Right kidney (tissue), 9 donors: ENCODE data around the gene PAPLN.
"Not testable (repeated sequence)": the region's sequence is repeated elsewhere in the genome, so short reads cannot be mapped to it uniquely, and the experiment has no call there.

Experiments
- DNase-seq: peaks from one replicate; pipeline ENCODE4 v3.0.0-alpha.2; 2016
- long read RNA-seq, 8 donors: transcript quantifications; one replicate each; lab custom pipeline, GENCODE V29; 2026

PAPLN gene, protein sequence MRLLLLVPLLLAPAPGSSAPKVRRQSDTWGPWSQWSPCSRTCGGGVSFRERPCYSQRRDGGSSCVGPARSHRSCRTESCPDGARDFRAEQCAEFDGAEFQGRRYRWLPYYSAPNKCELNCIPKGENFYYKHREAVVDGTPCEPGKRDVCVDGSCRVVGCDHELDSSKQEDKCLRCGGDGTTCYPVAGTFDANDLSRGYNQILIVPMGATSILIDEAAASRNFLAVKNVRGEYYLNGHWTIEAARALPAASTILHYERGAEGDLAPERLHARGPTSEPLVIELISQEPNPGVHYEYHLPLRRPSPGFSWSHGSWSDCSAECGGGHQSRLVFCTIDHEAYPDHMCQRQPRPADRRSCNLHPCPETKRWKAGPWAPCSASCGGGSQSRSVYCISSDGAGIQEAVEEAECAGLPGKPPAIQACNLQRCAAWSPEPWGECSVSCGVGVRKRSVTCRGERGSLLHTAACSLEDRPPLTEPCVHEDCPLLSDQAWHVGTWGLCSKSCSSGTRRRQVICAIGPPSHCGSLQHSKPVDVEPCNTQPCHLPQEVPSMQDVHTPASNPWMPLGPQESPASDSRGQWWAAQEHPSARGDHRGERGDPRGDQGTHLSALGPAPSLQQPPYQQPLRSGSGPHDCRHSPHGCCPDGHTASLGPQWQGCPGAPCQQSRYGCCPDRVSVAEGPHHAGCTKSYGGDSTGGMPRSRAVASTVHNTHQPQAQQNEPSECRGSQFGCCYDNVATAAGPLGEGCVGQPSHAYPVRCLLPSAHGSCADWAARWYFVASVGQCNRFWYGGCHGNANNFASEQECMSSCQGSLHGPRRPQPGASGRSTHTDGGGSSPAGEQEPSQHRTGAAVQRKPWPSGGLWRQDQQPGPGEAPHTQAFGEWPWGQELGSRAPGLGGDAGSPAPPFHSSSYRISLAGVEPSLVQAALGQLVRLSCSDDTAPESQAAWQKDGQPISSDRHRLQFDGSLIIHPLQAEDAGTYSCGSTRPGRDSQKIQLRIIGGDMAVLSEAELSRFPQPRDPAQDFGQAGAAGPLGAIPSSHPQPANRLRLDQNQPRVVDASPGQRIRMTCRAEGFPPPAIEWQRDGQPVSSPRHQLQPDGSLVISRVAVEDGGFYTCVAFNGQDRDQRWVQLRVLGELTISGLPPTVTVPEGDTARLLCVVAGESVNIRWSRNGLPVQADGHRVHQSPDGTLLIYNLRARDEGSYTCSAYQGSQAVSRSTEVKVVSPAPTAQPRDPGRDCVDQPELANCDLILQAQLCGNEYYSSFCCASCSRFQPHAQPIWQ
- long read RNA-seq, donor 1, partial matches to known transcripts: 0 of 9 reads
- long read RNA-seq, donor 1, other reads (novel, unspliced or antisense): 7 of 9 reads
- long read RNA-seq, donor 2, partial matches to known transcripts: 12 of 18 reads
- long read RNA-seq, donor 2, other reads (novel, unspliced or antisense): 5 of 18 reads
- long read RNA-seq, donor 3, partial matches to known transcripts: 0 of 2 reads
- long read RNA-seq, donor 3, other reads (novel, unspliced or antisense): 0 of 2 reads
- long read RNA-seq, donor 4, full-length matches to known transcripts: 7 of 7 reads
- long read RNA-seq, donor 4, partial matches to known transcripts: 0 of 7 reads
- long read RNA-seq, donor 4, other reads (novel, unspliced or antisense): 0 of 7 reads
- long read RNA-seq, donor 5, partial matches to known transcripts: 0 of 1 reads
- long read RNA-seq, donor 5, other reads (novel, unspliced or antisense): 0 of 1 reads
- long read RNA-seq, donor 6, full-length matches to known transcripts: 1 of 9 reads
- long read RNA-seq, donor 6, partial matches to known transcripts: 8 of 9 reads
- long read RNA-seq, donor 6, other reads (novel, unspliced or antisense): 0 of 9 reads
- long read RNA-seq, donor 7: 0 reads
- long read RNA-seq, donor 8, partial matches to known transcripts: 0 of 3 reads
- long read RNA-seq, donor 8, other reads (novel, unspliced or antisense): 0 of 3 reads

DNA sequence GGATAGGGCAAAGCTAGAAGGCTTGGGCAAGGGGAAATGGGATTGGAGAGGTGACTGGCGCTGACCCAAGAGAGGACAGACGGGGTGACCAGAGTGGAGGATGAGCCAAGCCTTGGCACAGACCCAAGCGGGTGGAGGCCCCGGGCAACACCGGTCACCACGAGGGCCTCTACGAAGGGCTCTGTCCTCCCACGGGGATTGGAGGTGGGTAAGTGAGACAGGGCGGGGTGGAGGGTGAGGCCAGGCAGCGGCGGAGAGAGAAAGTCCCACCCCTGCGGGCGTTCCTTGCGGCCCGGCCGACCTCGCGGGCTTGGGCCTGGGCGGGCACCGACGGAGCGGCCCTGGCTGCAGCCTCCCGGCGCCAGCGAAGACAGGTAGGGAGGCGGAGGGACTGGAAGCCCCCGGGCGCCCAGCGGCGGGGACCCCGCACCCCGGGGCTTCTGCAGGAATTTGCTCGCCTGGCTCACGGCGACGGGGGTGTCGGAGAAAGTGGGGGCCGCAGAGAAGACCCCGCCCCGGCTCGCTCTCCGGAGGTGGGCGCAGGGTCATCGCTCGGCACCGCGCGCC, at the start of gene PAPLN:
Gene PAPLN (plus strand): TSS at position 288 of the 567 bp plus-strand sequence. CDS start 2,273 bp downstream, outside the sequence.
- DNase-seq: peak; percentile 71

DNA sequence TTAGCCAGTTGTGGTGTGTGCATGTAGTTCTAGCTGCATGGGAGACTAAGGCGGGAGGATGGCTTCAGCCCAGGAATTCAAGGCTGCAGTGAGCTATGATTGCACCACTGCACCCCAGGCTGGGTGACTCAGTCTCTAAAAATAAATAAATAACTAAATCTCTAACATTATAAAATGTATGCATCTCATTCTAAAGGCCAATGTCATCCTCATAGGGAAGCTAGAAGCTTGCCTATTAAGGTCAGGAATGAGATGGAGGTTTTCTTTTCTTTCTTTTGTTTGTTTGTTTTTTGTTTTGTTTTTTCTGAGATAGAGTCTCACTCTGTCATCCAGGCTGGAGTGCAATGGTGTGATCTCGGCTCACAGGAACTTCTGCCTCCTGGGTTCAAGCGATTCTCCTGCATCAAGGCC, 48.8 kb upstream of the PAPLN start:
- DNase-seq: no peak

DNA sequence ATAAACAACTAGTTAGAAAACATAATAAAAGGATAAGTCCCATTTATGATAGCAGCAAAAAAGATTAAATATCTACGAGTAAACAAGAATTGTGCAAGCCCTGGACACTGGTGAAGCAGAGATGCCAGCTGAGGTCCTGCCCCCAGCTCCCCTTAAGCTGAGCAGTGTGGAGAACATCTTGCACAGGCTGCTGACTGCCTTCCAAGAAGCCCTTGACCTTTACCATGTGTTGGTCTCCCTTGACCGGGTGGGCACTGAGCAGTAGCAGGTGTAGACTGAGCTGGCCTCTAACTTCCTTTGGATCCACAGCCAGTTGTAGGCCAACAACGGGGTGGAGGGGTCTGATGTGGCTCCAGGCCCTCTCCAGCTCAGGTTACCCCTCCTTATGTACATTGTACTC, 47.7 kb upstream of the PAPLN start:
- no peak for DNase-seq

DNA sequence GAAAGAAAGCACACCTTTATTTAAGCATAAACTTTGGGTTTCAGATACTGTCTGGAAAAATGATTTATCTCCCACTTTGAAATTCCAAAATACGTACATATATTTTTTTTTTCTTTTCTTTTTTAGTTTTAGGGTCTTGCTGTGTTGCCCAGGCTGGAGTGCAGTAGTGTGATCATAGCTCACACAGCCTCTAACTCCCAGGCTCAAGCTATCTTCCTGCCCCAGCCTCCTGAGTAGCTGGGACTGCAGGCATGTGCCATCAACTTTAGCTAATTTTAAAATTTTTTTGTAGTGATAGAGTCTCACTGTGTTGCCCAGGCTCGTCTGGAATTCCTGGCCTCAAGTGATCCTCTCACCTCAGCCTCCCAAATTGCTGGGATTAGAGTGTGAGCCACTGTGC, 45.9 kb upstream of the PAPLN start:
- DNase-seq: no peak

DNA sequence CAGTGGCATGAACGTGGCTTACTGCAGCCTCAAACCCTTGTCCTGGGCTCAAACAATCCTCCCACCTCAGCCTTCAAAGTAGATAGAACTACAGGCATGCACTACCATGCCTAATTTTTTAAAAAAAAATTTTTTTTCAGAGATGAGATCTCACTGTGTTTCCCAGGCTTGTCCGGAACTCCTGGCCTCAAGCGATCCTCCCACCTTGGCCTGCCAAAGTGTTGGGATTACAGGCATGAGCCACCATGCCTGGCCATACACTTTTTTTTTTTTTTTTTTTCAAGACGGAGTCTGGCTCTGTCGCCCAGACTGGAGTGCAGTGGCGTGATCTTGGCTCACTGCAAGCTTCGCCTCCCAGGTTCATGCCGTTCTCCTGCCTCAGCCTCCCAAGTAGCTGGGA, 43.0 kb upstream of the PAPLN start:
- not testable (repeated sequence) for DNase-seq

DNA sequence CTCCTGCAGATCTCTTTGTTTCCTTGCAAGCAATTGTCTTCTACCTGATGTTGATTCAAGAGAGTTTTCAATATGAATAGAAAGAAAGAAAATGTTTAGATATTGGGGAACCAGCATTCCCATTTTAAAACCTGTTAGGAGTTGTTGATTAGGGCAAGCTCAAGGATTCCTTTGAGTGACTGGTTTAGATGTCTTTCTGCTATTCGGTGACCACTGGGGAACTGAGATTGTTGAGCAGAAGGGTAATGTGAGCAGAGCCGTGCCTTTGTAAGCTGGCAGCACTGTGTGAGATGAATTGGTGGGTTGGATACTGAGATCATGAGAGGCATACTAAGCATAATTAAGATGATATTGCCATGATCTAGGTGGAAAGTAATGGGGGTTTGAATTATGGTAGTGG, 39.1 kb upstream of the PAPLN start:
- no peak for DNase-seq

DNA sequence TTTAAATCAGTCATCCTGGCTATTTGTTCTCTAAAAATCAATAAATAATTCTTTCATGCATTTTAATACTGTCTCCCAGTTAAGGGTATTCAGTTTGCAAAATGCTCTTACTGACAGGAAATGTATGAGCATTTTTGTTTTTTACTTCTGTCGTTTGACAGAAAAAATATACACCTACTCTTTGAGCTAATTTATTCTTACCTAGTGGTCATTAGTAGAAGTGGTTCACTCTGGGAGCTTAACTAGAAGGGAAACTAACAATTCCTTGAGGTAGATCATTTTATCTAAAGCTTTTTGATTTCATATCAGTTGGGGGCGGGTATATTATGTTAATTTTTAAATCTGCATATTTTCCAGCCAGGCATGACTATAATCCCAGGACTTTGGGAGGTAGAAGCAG, 33.8 kb upstream of the PAPLN start:
- no peak for DNase-seq

DNA sequence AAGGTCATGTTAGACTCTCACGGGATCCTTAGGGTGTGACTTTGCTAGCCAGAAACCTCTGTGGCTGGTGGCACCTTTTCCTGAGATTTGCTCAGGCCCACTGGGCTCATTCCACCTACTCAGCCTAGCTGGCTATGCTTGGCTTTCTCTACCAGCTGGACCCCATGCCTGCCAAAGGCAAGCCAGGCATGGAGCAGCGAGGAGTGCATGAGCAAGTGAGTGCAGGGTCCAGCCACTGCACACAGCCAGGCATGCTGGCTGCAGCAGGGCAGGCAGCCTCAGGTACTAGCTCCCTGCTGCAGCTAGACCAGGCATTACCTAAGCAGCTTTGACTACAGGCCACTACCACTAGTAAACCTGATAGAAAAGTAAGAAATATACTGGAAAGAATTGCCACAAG, 29.7 kb upstream of the PAPLN start:
- DNase-seq: no peak

DNA sequence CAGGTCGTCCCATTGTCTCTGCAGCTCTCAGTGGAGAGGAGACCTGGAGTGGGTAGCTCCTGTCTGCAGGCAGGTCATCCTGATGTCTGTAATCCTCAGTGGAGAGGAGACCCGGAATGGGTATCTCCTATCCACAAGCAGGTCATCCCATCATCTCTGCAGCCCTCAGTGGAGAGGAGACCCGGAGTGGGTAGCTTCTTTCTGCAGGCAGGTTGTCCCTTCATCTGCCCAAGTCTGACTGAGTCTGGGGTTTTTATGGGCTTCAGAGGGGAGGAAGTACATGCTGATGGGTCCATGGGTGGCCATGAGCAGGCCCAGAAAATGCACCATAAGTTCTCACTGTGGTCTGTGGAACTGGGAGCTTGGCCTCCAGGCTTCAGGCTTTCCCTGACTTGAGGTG, 28.9 kb upstream of the PAPLN start:
- no peak for DNase-seq

DNA sequence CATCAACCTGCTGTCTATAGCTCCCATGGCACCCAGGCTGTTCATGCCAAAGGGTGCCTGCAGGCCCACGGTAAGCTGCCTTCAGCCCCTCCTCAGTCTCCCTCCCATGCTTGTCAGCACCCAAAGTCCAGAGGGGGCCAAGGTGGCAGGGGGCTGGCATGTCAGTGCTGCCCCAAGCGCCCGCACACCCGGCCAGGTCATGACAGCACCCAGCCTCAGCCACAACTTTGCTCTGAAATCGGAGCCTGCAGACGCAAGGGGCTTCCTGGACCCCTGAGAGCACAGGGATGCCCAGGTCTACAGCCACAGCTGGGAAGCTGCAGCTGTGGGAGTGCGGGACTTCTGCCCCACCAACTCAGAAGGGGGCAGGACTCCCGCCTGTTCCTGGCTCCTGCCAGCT, 28.5 kb upstream of the PAPLN start:
- no peak for DNase-seq

DNA sequence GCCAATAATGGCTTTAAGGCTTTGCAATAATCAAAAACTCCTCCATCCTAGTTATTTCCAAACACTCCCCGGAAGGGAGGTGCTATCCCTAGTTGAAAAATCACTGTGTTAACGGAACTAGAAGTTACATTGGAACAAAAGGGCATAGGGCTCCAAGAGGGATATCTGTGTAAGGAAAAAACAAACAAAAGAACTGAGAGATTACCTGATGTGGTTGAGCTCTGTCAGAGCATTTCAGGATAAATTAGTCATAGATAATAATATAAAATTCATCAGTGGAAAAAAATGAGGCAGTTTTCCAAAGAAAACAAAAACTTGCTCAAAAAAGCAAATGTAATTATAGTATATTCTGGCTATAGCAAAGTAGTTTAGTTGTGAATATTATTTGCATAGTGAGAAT, 27.4 kb upstream of the PAPLN start:
- no peak for DNase-seq

DNA sequence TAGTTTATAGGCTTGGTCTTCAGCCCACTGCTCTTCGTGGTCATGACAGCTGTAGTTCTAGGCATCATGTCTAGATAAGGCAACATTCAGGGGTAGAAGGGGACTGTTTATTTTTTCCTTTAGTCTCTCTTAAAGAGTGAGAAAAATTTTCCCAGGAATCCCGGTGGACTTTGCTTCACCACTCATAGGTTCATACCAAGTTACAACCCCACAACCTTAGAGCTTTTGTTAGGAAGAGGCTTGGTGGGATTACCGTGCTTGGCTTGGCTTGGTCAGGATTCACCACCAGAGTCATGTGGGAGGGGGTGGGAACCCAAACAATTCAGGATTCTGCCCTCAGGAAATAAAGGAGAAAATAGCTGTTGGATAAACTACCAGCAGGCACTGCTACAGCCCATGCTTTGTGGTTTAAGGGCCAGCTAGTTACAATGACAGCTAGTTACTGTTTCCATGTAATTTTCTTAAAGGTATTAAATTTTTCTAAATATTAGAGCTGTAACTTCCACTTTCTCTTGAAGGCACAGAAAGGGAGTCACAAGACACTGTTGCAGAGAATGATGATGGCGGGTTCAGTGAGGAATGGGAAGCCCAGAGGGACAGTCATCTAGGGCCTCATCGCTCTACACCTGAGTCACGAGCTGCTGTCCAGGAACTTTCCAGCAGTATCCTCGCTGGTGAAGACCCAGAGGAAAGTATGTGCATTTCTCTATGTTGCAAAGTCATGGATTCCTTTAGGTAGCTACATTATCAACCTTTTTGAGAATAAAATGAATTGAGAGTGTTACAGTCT, 25.9 kb upstream of the PAPLN start:
- DNase-seq: no peak

DNA sequence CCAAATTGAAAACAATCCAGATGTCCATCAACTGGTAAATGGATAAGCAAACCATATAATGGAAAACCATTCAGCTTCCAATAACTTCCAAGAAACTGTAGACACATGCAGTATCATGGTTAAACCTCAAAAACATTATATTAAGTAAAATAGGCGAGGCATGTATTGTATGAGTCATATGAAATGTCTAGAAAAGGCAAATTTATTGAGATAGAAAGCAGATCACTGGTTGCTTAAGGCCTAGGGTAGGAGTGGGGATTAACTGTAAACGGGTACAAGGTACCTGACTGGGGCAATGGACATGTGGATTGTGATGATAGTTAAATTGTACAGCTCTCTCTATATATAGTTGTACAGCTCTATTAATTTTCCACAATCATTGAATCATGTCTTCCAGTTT, 21.3 kb upstream of the PAPLN start:
- no peak for DNase-seq

DNA sequence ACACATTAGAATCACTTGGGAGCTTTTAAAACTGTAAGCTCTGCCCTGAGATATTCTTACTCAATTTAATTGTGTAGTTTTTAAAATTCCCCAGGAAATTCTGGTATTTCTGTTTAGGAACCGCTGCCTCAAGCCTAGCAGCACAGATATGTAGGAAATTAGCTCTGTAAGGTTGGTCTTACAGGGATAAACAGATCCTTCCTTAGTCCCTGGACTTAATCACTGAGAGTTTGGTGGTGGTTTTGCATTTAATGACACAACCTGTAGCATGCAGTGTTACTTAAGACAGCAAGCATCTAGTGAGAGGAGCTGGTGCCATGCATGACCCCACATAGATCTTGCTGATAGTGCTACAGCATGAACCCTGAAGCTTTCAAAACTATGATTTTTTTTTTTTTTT, 19.9 kb upstream of the PAPLN start:
- no peak for DNase-seq

DNA sequence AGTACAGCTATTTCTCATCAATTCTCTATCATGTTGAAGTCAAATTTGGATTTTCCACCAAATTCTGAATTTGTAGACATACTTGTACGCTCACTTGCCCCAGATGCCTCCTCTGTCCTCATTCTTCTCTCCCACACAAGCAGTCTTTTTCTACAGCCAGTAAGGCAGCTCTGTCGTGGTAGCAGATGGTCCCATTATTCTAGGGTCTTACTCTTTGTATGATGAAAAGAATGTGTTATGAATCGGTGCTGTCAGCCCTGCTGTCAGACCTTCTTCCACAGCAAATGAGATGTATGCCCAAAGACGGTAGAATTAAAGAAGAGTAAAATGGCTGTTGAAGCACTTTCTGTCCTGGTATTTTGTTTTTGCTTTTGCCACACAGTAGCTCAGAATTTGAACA, 17.2 kb upstream of the PAPLN start:
- DNase-seq: no peak

DNA sequence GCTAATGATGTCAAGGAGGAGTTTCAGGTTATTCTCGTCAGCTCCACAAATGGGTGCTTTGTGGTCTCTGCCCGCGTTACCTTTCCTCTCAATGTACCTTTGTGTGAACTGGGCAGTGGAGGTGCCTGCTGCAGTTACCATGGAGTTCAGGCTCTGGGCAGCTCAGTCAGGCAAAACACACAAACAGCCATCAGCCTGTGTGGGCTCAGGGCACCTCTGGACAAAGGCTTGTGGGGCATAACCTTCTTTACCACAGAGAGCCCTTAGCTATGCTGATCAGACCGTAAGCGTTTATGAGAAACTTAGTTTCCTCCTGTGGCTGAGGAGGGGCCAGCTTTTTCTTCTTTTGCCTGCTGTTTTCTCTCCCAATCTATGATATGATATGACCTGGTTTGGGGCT, 16.7 kb upstream of the PAPLN start:
- DNase-seq: no peak

DNA sequence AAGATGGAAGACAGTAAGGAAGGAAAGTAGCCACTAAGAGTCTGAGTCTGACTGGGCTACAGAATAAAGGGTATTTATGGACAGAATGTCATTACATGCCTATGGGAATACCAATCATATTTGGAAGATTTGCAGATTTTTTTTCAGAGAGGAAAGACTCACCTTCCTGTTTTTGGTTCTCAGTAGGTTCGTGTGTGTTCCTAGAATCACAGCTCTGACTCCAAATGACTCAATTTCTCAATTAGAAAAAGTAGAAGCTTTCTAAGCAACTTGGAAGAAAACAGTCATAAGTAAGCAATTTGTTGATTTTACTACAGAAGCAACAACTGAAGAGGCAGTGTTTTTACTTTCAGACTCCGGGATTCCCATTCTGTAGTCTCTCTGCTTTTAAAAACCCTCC, 15.4 kb upstream of the PAPLN start:
- no peak for DNase-seq

DNA sequence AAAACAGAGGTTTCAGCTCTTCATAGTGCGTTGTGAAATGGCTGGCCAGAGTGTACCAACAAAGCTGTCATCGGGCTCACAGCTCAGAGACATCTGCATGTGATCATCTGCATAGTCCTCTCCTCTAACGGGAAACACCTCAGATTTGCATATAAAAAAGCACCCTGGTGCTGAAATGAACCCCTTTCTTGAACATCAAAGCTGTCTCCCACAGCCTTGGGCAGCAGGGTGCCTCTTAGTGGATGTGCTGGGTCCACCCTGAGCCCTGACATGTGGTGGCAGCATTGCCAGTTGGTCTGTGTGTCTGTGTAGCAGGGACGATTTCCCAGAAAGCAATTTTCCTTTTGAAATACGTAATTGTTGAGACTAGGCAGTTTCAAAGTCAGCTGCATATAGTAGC, 14.3 kb upstream of the PAPLN start:
- DNase-seq: no peak

DNA sequence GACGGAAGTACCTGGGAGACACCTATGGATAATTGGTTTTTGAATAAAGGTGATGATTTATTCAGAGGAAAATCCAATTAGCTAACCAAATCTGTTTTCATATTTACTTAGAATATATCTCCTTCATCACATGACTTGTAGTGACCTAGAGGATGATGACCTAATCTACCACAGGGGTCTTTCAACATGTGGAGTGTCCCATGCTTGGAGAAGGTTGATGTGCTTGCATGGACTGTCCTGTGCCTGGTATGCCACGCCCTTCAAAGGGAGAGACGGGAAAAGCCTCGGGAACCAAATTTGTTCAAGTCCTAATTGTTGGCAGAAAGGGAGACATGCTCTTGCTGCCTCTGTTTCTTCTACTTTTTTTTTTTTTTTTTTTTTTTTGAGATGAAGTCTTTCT, 11.8 kb upstream of the PAPLN start:
- DNase-seq: no peak
